ENCODE data around the gene PRR14L. TPM values are rescaled to one million over a fixed set of nuclear protein-coding genes. Genes with fewer than 3 reads are reported as not detected.
"Not testable (repeated sequence)": the region's sequence is repeated elsewhere in the genome, so short reads cannot be mapped to it uniquely, and the experiment has no call there.

Gene PRR14L
- total and polyA plus RNA-seq, 5 donors from 2014 or later: 12.0 to 48.1 (median 21.8) TPM

DNA sequence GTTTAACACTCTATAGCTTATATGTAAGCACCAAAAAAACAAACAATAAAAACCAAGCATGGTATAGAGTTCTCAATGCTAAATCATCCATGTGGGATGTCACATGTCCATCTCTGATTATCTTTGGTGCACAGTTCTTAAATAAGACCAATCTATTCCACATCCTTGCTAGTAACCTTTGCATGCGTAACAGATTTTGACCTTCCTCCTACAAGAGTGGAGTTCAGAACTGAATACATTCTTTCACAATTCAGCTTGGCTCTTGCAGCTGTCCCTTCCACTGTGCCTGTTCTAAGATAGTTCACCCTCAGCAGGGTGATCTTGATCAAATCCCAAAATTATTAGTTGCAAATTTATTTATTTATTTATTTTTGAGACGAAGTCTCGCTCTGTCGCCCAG lies 21.1 kb downstream of the PRR14L start:
- DNase-seq: no peak
- H3K4me3 Mint-ChIP-seq: no peak overlapping the region
- Histone ChIP-seq H3K36me3 (ENCODE audit: control insufficient read depth, insufficient read depth, low read length) (peaks cover 15% of the 10 kb centered on the region), H3K27me3 (ENCODE audit: control insufficient read depth, insufficient read depth, low read length) (no peaks in the 10 kb centered on the region), H3K4me3 (ENCODE audit: low read depth, low read length) (no peak overlapping the region), H3K9me3 (ENCODE audit: control insufficient read depth in 2 of 2, low read length in 2 of 2) (no peaks in the 10 kb centered on the region), H3K4me1 (ENCODE audit: control insufficient read depth, insufficient read depth, low read length, poor library complexity, severe bottlenecking) (no peaks in the 10 kb centered on the region), H3K27ac (ENCODE audit: insufficient read depth, low read length, poor library complexity, severe bottlenecking) (no peak overlapping the region)
- ATAC-seq (ENCODE audit: low read depth in 2 of 2): no peak
- peaks cover 10% of the 10 kb centered on the region for H3K36me3 Mint-ChIP-seq
- peaks cover 7 to 20% (median 17%) of the 10 kb centered on the region in 4 donors for H3K4me1 Mint-ChIP-seq
- H3K27ac Mint-ChIP-seq: no peak overlapping the region
- no peaks in the 10 kb centered on the region for H3K27me3 Mint-ChIP-seq
- no peaks in the 10 kb centered on the region for H3K9me3 Mint-ChIP-seq

DNA sequence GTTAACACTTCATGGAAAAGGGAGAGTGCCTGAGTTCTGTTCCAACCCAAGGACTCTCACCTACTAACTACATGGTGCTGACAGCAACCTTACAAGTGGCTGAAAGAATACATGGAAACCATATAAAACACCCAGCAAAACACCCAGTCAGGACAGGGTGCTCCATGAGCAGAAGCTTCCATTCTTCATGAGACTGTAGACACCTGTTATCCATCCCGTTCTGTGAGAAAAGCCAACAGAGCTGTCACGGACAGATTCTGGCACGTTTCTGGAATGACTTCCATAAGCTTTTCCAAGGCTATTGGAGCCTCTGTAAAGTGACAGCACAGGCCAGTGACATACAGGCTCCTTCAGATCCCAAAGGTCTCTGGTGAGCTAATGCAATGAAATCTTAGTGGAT lies 23.2 kb downstream of the PRR14L start:
- H3K4me3 ChIP-seq (ENCODE audit: low read depth, low read length): no peak overlapping the region
- peaks cover 4 to 10% (median 8%) of the 10 kb centered on the region in 4 donors for H3K4me1 Mint-ChIP-seq
- H3K9me3 Mint-ChIP-seq: no peaks in the 10 kb centered on the region
- peaks cover 15% of the 10 kb centered on the region for H3K36me3 Mint-ChIP-seq
- no peaks in the 10 kb centered on the region for H3K27me3 Mint-ChIP-seq
- no peaks in the 10 kb centered on the region for H3K9me3 ChIP-seq (ENCODE audit: control insufficient read depth in 2 of 2, low read length in 2 of 2)
- ATAC-seq (ENCODE audit: low read depth in 2 of 2): no peak
- H3K27me3 ChIP-seq (ENCODE audit: control insufficient read depth, insufficient read depth, low read length): no peaks in the 10 kb centered on the region
- no peaks in the 10 kb centered on the region for H3K4me1 ChIP-seq (ENCODE audit: control insufficient read depth, insufficient read depth, low read length, poor library complexity, severe bottlenecking)
- peaks cover 26% of the 10 kb centered on the region for H3K36me3 ChIP-seq (ENCODE audit: control insufficient read depth, insufficient read depth, low read length)
- H3K27ac Mint-ChIP-seq: no peak overlapping the region
- H3K27ac ChIP-seq (ENCODE audit: insufficient read depth, low read length, poor library complexity, severe bottlenecking): no peak overlapping the region
- DNase-seq: no peak
- no peak overlapping the region for H3K4me3 Mint-ChIP-seq

DNA sequence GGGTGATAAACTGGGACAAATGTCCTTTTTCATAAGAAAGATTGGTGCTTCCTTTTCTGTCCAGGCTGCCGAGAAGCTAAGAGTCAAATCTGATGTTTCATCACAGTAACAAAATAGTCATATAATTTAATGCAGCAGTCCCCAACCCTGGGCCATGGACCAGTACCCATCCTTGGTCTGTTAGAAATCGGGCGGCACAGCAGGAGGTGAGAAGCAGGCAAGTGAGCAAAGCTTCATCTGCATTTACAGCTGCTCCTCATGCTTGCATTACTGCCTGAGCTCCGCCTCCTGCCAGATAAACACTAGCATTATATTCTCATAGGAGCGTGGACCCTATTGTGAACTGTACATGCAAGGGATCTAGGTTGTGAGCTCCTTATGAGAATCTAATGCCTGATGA lies 26.2 kb downstream of the PRR14L start:
- H3K36me3 ChIP-seq (ENCODE audit: control insufficient read depth, insufficient read depth, low read length): peaks cover 35% of the 10 kb centered on the region
- Mint-ChIP-seq H3K4me1 (peaks cover 7 to 20% (median 14%) of the 10 kb centered on the region in 4 donors), H3K36me3 (peaks cover 20% of the 10 kb centered on the region), H3K27ac (peak overlapping the region in 2 of 3 donors; percentile 23 to 67), H3K4me3 (no peak overlapping the region), H3K27me3 (no peaks in the 10 kb centered on the region), H3K9me3 (no peaks in the 10 kb centered on the region)
- no peak overlapping the region for H3K27ac ChIP-seq (ENCODE audit: insufficient read depth, low read length, poor library complexity, severe bottlenecking)
- DNase-seq (no peak), ATAC-seq (ENCODE audit: low read depth in 2 of 2) (no peak)
- no peaks in the 10 kb centered on the region for H3K4me1 ChIP-seq (ENCODE audit: control insufficient read depth, insufficient read depth, low read length, poor library complexity, severe bottlenecking)
- no peak overlapping the region for H3K4me3 ChIP-seq (ENCODE audit: low read depth, low read length)
- no peaks in the 10 kb centered on the region for H3K9me3 ChIP-seq (ENCODE audit: control insufficient read depth in 2 of 2, low read length in 2 of 2)
- H3K27me3 ChIP-seq (ENCODE audit: control insufficient read depth, insufficient read depth, low read length): no peaks in the 10 kb centered on the region

DNA sequence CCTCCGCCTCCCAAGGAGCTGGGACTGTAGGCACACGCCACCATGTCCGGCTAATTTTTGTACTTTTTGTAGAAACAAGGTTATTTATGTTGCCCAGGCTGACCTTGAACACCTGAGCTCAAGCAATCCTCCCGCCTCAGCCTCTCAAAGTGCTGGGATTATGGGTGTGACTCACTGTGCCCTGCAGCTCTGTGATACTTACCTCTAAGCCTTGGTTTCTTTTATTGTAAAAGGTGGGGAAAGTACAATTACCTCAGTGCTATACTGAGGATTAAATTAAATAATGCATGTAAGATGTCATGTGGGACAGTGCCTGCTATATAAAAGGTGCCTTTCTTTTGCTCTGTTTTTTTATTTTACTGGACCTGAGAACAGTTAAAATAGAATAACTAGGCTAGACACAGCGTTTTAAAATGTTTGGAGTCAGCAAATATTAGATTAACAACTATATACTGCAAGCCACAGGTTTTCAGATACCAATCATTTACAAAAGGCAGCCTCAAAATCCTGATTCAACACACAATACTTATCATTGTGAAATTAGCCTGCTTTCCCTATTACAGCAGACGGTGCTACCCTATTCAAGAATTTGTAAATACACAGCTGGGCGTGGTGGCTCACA lies 30.0 kb downstream of the PRR14L start:
- Mint-ChIP-seq H3K4me3 (no peak overlapping the region), H3K36me3 (peaks cover 41% of the 10 kb centered on the region), H3K9me3 (no peaks in the 10 kb centered on the region), H3K27me3 (no peaks in the 10 kb centered on the region), H3K4me1 (peaks cover 5 to 20% (median 13%) of the 10 kb centered on the region in 4 donors), H3K27ac (no peak overlapping the region)
- ATAC-seq (ENCODE audit: low read depth in 2 of 2) (no peak), DNase-seq (no peak)
- no peak overlapping the region for H3K27ac ChIP-seq (ENCODE audit: insufficient read depth, low read length, poor library complexity, severe bottlenecking)
- H3K9me3 ChIP-seq (ENCODE audit: control insufficient read depth in 2 of 2, low read length in 2 of 2): no peaks in the 10 kb centered on the region
- H3K4me1 ChIP-seq (ENCODE audit: control insufficient read depth, insufficient read depth, low read length, poor library complexity, severe bottlenecking): no peaks in the 10 kb centered on the region
- no peaks in the 10 kb centered on the region for H3K27me3 ChIP-seq (ENCODE audit: control insufficient read depth, insufficient read depth, low read length)
- H3K4me3 ChIP-seq (ENCODE audit: low read depth, low read length): no peak overlapping the region
- peaks cover 52% of the 10 kb centered on the region for H3K36me3 ChIP-seq (ENCODE audit: control insufficient read depth, insufficient read depth, low read length)

DNA sequence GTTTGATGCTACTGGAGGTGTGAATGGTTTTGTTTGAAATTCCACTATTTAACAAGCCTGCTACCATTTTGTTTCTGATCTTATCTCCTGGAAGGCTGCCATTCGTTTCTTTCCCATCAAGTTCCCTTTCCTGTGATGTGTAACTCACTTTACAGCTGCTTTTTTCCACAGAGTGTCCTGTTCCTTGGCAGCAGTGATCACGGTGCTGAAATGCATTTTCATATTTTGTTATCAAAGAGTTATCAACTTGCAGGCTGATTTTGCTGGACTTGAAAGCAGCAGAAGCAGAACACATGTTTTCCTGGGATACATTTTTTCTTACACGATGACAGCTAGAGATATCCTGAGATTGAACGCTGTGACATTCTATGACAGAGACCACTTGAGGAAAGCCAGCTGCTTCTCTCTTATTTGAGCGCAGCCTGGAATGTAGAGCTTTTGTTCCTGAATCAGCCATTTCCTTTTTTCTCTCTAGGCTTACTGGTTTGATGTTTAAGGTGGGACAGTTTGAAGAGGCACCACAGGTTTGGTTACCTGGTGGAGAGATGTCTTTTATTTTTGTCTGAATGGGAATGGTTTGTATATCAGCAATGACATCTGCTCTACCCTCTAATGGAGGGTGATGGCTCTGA lies 34.7 kb downstream of the PRR14L start:
- peak overlapping the region in 2 of 3 donors; percentile 11 to 35 for H3K27ac Mint-ChIP-seq
- peaks cover 0 to 1% (median 0%) of the 10 kb centered on the region in 7 donors for H3K9me3 Mint-ChIP-seq
- H3K27me3 Mint-ChIP-seq: no peaks in the 10 kb centered on the region
- no peak overlapping the region for H3K4me3 Mint-ChIP-seq
- no peaks in the 10 kb centered on the region for H3K9me3 ChIP-seq (ENCODE audit: control insufficient read depth in 2 of 2, low read length in 2 of 2)
- H3K4me3 ChIP-seq (ENCODE audit: low read depth, low read length): no peak overlapping the region
- no peaks in the 10 kb centered on the region for H3K4me1 ChIP-seq (ENCODE audit: control insufficient read depth, insufficient read depth, low read length, poor library complexity, severe bottlenecking)
- ATAC-seq (ENCODE audit: low read depth in 2 of 2) (no peak), DNase-seq (no peak)
- no peaks in the 10 kb centered on the region for H3K27me3 ChIP-seq (ENCODE audit: control insufficient read depth, insufficient read depth, low read length)
- peaks cover 2 to 7% (median 3%) of the 10 kb centered on the region in 4 donors for H3K4me1 Mint-ChIP-seq
- peaks cover 62% of the 10 kb centered on the region for H3K36me3 ChIP-seq (ENCODE audit: control insufficient read depth, insufficient read depth, low read length)
- H3K36me3 Mint-ChIP-seq: peaks cover 53% of the 10 kb centered on the region
- H3K27ac ChIP-seq (ENCODE audit: insufficient read depth, low read length, poor library complexity, severe bottlenecking): no peak overlapping the region

DNA sequence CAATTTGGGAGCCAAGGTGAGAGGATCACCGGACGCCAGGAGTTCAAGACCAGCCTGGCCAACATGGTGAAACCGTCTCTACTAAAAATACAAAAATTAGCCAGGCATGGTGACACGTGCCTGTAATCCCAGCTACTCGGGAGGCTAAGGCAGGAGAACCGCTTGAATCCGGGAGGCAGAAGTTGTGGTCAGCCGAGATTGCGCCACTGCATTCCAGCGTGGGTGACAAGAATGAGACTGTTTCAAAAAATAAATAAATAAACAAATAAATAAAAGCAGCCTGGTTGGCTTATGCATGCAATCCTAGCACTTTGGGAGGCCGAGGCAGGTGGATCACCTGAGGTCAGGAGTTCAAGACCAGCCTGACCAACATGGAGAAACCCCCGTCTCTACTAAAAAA lies 38.7 kb downstream of the PRR14L start:
- H3K9me3 ChIP-seq (ENCODE audit: control insufficient read depth in 2 of 2, low read length in 2 of 2); H3K27ac ChIP-seq (ENCODE audit: insufficient read depth, low read length, poor library complexity, severe bottlenecking); DNase-seq; H3K4me3 ChIP-seq (ENCODE audit: low read depth, low read length); H3K4me1 Mint-ChIP-seq; ATAC-seq (ENCODE audit: low read depth in 2 of 2); H3K27me3 ChIP-seq (ENCODE audit: control insufficient read depth, insufficient read depth, low read length); H3K27me3 Mint-ChIP-seq; H3K4me1 ChIP-seq (ENCODE audit: control insufficient read depth, insufficient read depth, low read length, poor library complexity, severe bottlenecking); H3K4me3 Mint-ChIP-seq; H3K9me3 Mint-ChIP-seq: not testable (repeated sequence)
- peaks cover 51% of the 10 kb centered on the region for H3K36me3 ChIP-seq (ENCODE audit: control insufficient read depth, insufficient read depth, low read length)
- peaks cover 44% of the 10 kb centered on the region for H3K36me3 Mint-ChIP-seq
- peak overlapping the region in 1 of 3 donors; percentile 32 for H3K27ac Mint-ChIP-seq

DNA sequence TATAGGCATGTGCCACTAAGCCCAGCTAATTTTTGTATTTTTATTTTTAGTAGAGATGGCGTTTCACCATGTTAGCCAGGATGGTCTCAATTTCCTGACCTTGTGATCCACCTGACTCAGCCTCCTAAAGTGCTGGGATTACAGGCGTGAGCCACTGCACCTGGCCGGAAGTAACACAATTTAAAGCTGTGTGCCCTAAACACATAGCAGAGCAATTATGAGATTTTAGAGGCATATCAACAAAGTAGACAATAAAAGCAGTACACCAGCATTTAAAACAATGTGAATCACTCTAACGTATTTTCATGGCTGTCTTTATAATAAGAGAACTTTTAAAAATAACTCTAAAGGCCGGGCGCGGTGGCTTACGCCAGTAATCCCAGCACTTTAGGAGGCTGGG lies 42.4 kb downstream of the PRR14L start:
- DNase-seq (no peak), ATAC-seq (ENCODE audit: low read depth in 2 of 2) (no peak)
- Mint-ChIP-seq H3K27ac (peak overlapping the region in 1 of 3 donors; percentile 52), H3K4me3 (no peak overlapping the region), H3K36me3 (peaks cover 29% of the 10 kb centered on the region), H3K4me1 (peaks cover 0 to 5% (median 1%) of the 10 kb centered on the region in 4 donors), H3K9me3 (no peaks in the 10 kb centered on the region), H3K27me3 (no peaks in the 10 kb centered on the region)
- Histone ChIP-seq H3K9me3 (ENCODE audit: control insufficient read depth in 2 of 2, low read length in 2 of 2) (no peaks in the 10 kb centered on the region), H3K4me1 (ENCODE audit: control insufficient read depth, insufficient read depth, low read length, poor library complexity, severe bottlenecking) (no peaks in the 10 kb centered on the region), H3K27me3 (ENCODE audit: control insufficient read depth, insufficient read depth, low read length) (no peaks in the 10 kb centered on the region), H3K36me3 (ENCODE audit: control insufficient read depth, insufficient read depth, low read length) (peaks cover 38% of the 10 kb centered on the region), H3K4me3 (ENCODE audit: low read depth, low read length) (no peak overlapping the region), H3K27ac (ENCODE audit: insufficient read depth, low read length, poor library complexity, severe bottlenecking) (no peak overlapping the region)

DNA sequence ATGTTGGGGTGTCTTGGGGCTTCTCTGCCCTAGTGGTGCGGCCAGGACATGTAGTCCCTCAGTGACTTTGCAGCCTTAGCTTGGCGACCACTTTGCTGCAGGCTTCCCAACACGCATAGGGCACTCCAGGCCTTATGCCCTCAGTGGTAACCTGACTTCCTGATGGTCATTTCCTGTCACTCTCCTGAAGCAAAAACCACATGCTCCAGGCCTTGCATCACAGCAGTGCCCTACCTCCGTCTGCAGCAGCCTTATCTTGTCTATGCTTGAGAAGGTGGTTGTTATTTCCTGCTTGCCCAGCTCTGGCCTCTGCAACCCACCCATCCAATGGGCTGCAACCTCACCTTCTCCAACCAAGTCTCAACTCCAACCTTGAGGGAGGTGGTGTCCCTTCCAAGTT lies 54.5 kb downstream of the PRR14L start:
- Histone ChIP-seq H3K27ac (ENCODE audit: insufficient read depth, low read length, poor library complexity, severe bottlenecking) (no peak overlapping the region), H3K36me3 (ENCODE audit: control insufficient read depth, insufficient read depth, low read length) (peaks cover 55% of the 10 kb centered on the region), H3K4me3 (ENCODE audit: low read depth, low read length) (no peak overlapping the region), H3K4me1 (ENCODE audit: control insufficient read depth, insufficient read depth, low read length, poor library complexity, severe bottlenecking) (peaks cover 14% of the 10 kb centered on the region), H3K9me3 (ENCODE audit: control insufficient read depth in 2 of 2, low read length in 2 of 2) (no peaks in the 10 kb centered on the region), H3K27me3 (ENCODE audit: control insufficient read depth, insufficient read depth, low read length) (no peaks in the 10 kb centered on the region)
- Mint-ChIP-seq H3K4me1 (peaks cover 8 to 21% (median 12%) of the 10 kb centered on the region in 4 donors), H3K36me3 (peaks cover 38% of the 10 kb centered on the region), H3K9me3 (no peaks in the 10 kb centered on the region), H3K27ac (no peak overlapping the region), H3K4me3 (no peak overlapping the region), H3K27me3 (no peaks in the 10 kb centered on the region)
- no peak for DNase-seq
- ATAC-seq (ENCODE audit: low read depth in 2 of 2): no peak

Measured in CD4-positive, CD25-positive, alpha-beta regulatory T cell (primary cell).